K562 (cell line): ENCODE measurements around the gene HECW1. TPM values are rescaled to one million over a fixed set of nuclear protein-coding genes. Genes with fewer than 3 reads are reported as not detected.

Experiments used
- CEBPB ChIP-seq: fragments of 450-650 bp; IDR thresholded peaks from 2 replicates; pipeline ENCODE4 v1.6.1; 2016; ENCODE audit warnings: missing genetic modification characterization, missing compliant biosample characterization
- HNRNPUL1 ChIP-seq: fragments of 200-400 bp; formaldehyde crosslinking; IDR thresholded peaks from 2 replicates; pipeline ENCODE4 v1.6.1; 2017; ENCODE audit warnings: low read length
- POLR2AphosphoS5 ChIP-seq: IDR thresholded peaks from 2 replicates; pipeline ENCODE4 v1.6.1; 2011; ENCODE audit warnings: mild to moderate bottlenecking, low read depth, low read length, moderate library complexity; ENCODE audit not compliant: control insufficient read depth, insufficient read depth
- REST ChIP-seq, 2 experiments: fragments of 450-650 bp; formaldehyde crosslinking in 1 of 2; IDR thresholded peaks; 2 replicates each; pipeline versions ENCODE4 v1.4.0 to v1.6.1; 2014 to 2020; ENCODE audit warnings: mild to moderate bottlenecking in 2 of 2, borderline replicate concordance in 1 of 2, low read depth in 1 of 2
- ZBTB43 ChIP-seq: sonication (generic); formaldehyde crosslinking; IDR thresholded peaks from 2 replicates; pipeline ENCODE4 v1.8.0; 2023; ENCODE audit warnings: mild to moderate bottlenecking, missing genetic modification reagents
- ZNF282 ChIP-seq: sonication (generic); formaldehyde crosslinking; IDR thresholded peaks from 2 replicates; pipeline ENCODE4 v1.8.1; 2023; ENCODE audit warnings: missing genetic modification reagents
- ZNF561 ChIP-seq: fragments of 450-650 bp; formaldehyde crosslinking; conservative IDR thresholded peaks from 2 replicates; pipeline ENCODE4 v1.4.0; 2020; ENCODE audit warnings: mild to moderate bottlenecking, moderate library complexity
- polyA plus RNA-seq, 8 experiments: library from polyadenylated mRNA; depleted of rRNA in 4 of 8; stranded (reverse) in 5 of 8; unstranded in 3 of 8; fragments of >200 nt; fragmentation: Nextera tagmentation in 2 of 8; fragmentation: Illumina TruSeq in 1 of 8; extraction: Ambion mirVana in 2 of 8; extraction: Trizol in 1 of 8; gene quantifications; 2 replicates each; pipeline versions ENCODE4 v1.2.1 to v1.2.3, GENCODE V29; 2011 to 2014; ENCODE audit warnings: inconsistent platforms in 1 of 8, missing spikeins in 1 of 8
- total RNA-seq, 7 experiments: library from RNA; depleted of rRNA in 6 of 7; stranded (reverse); fragments of >200 nt in 6 of 7; fragmentation: Illumina TruSeq in 2 of 7; extraction: Trizol in 2 of 7; gene quantifications; 2 replicates each; pipeline versions ENCODE4 v1.2.1 to v1.2.3, GENCODE V29; 2011 to 2021; ENCODE audit warnings: low replicate concordance in 1 of 7

HECW1 gene
- total and polyA plus RNA-seq, 9 of the 15 experiments (the other 6 are each of a cell fraction or from before 2014, with no cell fraction given): 0.07 to 0.31 (median 0.13) TPM; not detected in 4

- TF ChIP-seq REST (IDR thresholded peaks at IDR 0.05; ENCODE audit: borderline replicate concordance): no peak
- no peak for TF ChIP-seq REST (CRISPR knock-in tag; IDR thresholded peaks at IDR 0.05; ENCODE audit: low read depth)
- TF ChIP-seq POLR2AphosphoS5: no peak
- no peak for TF ChIP-seq ZNF282 (CRISPR knock-in tag)
- TF ChIP-seq HNRNPUL1: no peak
- no peak for TF ChIP-seq CEBPB
- no peak for TF ChIP-seq ZBTB43 (CRISPR knock-in tag)
- no peak for TF ChIP-seq ZNF561 (CRISPR knock-in tag)
These were observed 350.4 kb downstream of the HECW1 start (continued) for GRCh38 chr7:43462836-43463235.
